ENCODE results near the gene NIBAN1.
"Not testable (repeated sequence)": the region's sequence is repeated elsewhere in the genome, so short reads cannot be mapped to it uniquely, and the experiment has no call there.

GRCh38 chr1:184957901-184958300 is 16.4 kb downstream of the NIBAN1 start:
- not testable (repeated sequence) for TF ChIP-seq ZBTB43 (CRISPR knock-in tag; IDR thresholded peaks at IDR 0.05); RREB1 (CRISPR knock-in tag; IDR thresholded peaks at IDR 0.05); SMC3 (conservative IDR thresholded peaks at IDR 0.05; ENCODE audit: insufficient read depth, low read depth, low read length); E2F6 (IDR thresholded peaks at IDR 0.05; ENCODE audit: borderline replicate concordance in 1 of 2, extremely low read depth in 1 of 2, insufficient read depth in 1 of 2, insufficient read length in 1 of 2, low read depth in 1 of 2, low read length in 1 of 2, poor library complexity in 1 of 2, severe bottlenecking in 1 of 2); POLR2AphosphoS2 (IDR thresholded peaks at IDR 0.05; ENCODE audit: low read length); EZH2 (IDR thresholded peaks at IDR 0.05; ENCODE audit: borderline replicate concordance, low read depth, low read length); HCFC1 (IDR thresholded peaks at IDR 0.05; ENCODE audit: low read depth, low read length)

Measured in K562 (cell line).